Measurements from ENCODE around the gene SLC34A1.

The SLC34A1 gene

DNA sequence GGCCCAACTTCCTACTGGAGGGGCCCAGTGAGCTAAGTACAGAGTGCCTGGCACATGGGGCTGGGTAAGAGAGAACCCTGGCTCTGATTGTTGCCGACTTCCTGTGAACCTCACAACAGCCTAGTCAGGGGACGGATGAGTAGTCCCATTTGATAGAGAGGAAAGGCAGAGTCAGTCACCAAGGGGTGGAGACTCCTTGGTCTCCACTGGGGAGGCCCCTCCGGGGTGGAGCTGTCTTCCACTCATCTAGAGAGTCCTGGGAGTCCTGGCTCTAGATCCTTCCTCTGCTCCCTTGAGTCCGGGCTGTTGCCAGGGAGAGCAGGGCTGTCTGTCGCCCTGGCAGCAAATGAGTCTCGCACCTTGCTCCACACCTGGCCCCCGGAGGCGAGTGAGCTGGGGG is 50.2 kb downstream of the SLC34A1 start:
- DNase-seq = no peak

DNA sequence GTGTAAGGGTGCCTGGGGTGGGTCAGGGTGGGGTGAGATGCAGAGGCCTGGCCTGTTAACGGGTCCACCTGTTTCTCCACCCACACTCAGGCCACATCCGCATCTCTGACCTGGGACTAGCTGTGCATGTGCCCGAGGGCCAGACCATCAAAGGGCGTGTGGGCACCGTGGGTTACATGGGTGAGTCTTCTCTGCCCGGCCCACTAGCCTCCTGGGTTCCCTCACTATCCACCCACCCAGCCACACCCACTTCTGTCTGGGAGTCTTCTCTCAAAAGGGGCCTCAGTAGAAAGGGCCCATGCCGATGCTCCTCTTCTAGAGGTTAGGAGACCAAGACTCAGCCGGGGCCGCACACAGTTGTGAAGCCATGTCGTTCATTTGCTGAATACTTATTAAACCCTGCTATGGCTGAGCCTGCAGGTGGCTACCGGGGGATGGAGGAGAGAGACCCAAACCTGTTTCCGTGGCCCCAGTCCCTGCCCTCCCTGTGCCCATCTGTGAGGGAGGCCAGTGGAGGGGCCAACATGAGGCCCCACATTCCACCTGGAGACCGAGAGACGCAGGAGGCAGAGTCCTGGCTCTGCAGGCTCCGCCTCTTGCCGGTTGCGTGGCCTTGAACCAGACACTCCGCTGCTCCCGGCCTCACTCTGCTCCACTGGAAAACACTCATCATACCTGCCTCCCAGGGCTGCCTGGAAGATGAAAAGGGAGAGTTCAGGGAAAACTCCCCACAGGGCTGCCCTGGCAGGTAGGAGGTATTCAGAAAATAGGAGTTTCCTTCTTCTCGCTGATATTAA is 50.9 kb downstream of the SLC34A1 start:
- no peak for DNase-seq

DNA sequence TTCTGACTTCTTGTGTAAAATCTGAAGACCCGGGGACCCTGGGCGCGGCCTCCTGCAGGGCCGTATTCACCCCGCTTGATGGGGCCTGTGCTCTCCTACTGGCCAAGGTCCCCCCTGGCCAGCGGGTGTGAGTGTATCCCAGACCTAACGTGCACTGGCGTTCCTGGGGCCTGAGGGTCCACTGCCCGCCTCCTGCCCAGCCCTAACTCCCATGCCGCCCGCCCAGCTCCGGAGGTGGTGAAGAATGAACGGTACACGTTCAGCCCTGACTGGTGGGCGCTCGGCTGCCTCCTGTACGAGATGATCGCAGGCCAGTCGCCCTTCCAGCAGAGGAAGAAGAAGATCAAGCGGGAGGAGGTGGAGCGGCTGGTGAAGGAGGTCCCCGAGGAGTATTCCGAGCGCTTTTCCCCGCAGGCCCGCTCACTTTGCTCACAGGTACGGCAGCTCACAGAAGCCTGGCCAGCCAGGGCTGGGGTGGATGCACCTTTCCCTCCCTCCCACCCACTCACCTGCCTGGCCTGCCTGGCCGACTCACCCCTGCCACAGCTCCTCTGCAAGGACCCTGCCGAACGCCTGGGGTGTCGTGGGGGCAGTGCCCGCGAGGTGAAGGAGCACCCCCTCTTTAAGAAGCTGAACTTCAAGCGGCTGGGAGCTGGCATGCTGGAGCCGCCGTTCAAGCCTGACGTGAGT is 51.8 kb downstream of the SLC34A1 start:
- no peak for DNase-seq

DNA sequence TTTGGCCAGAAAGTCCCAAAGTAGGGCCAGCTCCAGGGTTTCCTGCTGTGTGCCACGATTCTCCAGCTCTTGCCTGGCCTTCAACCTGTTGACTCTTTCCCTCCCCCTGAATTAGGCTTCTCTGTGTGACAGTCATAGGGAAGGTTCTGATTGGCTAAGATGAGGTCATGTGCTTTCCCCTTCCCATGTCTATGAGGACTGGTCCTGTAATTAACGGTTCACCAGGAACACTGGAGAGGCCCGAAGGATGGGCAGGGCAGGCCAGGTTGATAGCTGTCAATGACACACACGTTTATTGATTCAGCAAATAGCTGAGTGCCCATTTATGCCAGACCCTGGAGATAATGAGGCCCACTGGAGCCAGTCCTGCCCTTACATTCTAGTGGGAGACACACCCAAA is 53.4 kb downstream of the SLC34A1 start:
- no peak for DNase-seq

GRCh38 chr5:177438468-177438867 is 54.2 kb downstream of the SLC34A1 start:
- no peak for DNase-seq

DNA sequence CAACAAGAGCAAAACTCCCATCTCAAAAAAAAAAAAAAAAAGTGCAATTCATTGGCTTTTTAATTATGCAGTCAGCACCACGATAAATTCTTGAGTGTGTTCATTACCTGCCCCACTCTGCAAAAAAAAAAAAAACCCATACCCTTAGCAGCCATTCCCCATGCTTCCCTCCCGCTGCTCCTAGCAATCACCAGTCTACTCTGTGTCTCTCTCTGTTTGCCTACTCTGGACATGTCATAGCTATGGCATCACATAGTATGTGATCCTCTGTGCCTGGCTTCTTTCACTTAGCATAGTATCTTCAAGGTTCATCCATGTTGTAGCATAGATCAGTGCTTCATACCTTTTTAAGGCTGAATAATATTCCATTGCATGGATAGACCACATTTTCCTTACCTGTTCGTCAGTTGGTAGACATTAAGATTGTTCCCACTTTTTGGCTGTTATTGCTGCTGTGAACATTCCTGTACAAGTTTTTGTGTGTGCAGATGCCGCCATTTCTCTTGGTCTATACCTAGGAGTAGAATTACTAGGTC is 55.4 kb downstream of the SLC34A1 start:
- DNase-seq = no peak

GRCh38 chr5:177440211-177440989 is 56.2 kb downstream of the SLC34A1 start:
- no peak for DNase-seq

GRCh38 chr5:177440990-177441780 is 57.0 kb downstream of the SLC34A1 start:
- DNase-seq = no peak

DNA sequence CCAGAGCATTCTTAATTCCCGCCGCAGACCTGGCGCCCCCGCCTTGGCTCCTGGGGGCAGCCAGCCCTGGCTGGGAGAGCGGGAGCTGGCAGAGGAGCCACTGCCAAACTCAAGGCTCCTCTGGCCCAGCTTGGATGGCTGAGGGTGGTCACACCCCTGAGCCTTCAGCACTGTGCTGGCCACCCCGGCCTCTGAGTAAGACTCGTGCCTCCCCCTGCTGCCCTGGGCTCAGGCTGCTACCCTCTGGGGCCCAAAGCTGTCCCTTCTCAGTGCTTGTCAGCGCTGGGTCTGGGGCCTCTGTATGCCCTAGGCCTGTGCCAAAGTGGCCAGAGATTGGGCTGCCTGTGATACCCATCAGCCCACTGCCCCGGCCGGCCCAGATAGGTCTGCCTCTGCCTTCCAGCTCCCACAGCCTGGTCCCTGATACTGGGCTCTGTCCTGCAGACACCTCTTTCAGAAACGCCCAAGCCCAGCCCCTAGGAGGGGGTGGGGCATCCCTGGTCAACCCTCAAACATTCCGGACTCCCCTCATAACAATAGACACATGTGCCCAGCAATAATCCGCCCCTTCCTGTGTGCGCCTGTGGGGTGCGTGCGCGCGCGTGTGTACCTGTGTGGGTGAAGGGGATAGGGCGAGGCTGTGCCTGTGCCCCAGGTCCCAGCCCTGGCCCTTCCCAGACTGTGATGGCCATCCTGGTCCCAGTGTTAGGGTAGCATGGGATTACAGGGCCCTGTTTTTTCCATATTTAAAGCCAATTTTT is 58.0 kb downstream of the SLC34A1 start:
- no peak for DNase-seq

- DNase-seq = no peak
Observed at GRCh38 chr5:177443144-177443983, 59.1 kb downstream of the SLC34A1 start.

GRCh38 chr5:177444106-177445051 is 60.1 kb downstream of the SLC34A1 start:
- DNase-seq = no peak

DNA sequence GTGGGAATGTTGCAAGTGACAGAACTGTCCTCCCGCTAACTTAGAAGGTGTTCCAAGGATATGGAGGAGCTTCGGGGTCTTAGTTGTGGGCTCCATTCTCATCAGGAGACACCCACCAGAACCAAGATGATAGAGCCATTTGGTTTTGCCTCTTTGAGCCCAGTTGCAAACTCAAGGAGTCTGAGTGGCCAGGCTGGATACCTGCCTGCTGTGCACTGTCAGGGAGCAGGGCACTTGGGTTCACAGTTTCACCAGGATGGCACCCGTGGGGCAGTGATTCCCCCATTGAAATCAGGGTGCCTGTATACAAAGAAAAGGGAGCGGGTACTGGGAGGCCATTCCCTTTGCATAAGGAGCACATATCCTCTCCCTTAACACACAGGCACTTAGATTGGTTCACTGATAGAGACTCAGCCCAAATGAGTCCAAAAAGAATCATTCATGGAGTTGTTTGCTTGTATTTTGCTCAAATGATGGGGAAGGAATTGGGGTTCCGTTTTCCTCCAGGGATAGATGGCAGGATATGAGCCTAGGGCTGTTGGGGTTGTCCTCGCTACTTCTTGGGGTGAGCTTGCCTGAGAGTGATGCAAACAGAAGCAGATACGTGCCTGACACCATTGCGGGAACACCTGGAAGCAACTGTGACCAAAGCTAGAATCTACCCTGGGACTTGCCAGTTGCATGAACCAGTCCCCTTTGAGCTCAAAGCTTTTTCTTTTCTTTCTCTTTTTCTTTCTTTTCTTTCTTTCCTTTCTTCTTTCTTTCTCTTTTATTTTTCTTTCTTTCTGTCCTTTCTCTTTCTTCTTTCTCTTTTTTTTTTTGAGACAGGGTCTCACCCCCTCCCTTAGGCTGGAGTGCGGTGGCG is 61.0 kb downstream of the SLC34A1 start:
- no peak for DNase-seq

- no peak for DNase-seq
Observed at GRCh38 chr5:177445917-177446199, 61.6 kb downstream of the SLC34A1 start.

- peak; percentile 55 to 66 for DNase-seq
Observed at GRCh38 chr5:177446200-177447065, 62.2 kb downstream of the SLC34A1 start, which contains the start of gene PRR7. TSS of gene PRR7 (plus strand) at chr5:177446814. CDS start at chr5:177455068, 8,254 bp downstream.

GRCh38 chr5:177447066-177447610 is 62.9 kb downstream of the SLC34A1 start:
- peak in 1 of 2 experiments; percentile 60 for DNase-seq

GRCh38 chr5:177447611-177448243 is 63.5 kb downstream of the SLC34A1 start:
- DNase-seq = no peak
